H9 (cell line): ENCODE measurements around the gene MORN1. TPM values are rescaled to one million over a fixed set of nuclear protein-coding genes. Genes with fewer than 3 reads are reported as not detected.

ENCODE experiments used
- DNase-seq: peaks from one replicate; pipeline ENCODE4 v3.0.0-alpha.2; 2017
- H2AFZ ChIP-seq: one replicate; pipeline ENCODE4 v1.6.1; 2013; ENCODE audit warnings: mild to moderate bottlenecking, low read length, control low read depth, moderate library complexity
- H2AK5ac ChIP-seq: 2 replicates; pipeline ENCODE4 v1.6.1; 2013; ENCODE audit warnings: low read length, control low read depth, mixed read lengths; ENCODE audit not compliant: insufficient read length
- H2BK120ac ChIP-seq: one replicate; pipeline ENCODE4 v1.6.1; 2013; ENCODE audit warnings: low read depth, mild to moderate bottlenecking, low read length, control low read depth, inconsistent platforms; ENCODE audit not compliant: poor library complexity, severe bottlenecking
- H2BK12ac ChIP-seq: 2 replicates; pipeline ENCODE4 v1.6.1; 2013; ENCODE audit warnings: low read length, control low read depth, mixed read lengths, low read depth; ENCODE audit not compliant: insufficient read length
- H2BK15ac ChIP-seq: 2 replicates; pipeline ENCODE4 v1.6.1; 2013; ENCODE audit warnings: low read depth, low read length, control low read depth
- H2BK20ac ChIP-seq: one replicate; pipeline ENCODE4 v1.6.1; 2013; ENCODE audit warnings: low read depth, mild to moderate bottlenecking, low read length, control low read depth, inconsistent platforms; ENCODE audit not compliant: poor library complexity, severe bottlenecking
- H2BK5ac ChIP-seq: 2 replicates; pipeline ENCODE4 v1.6.1; 2013; ENCODE audit warnings: low read length, control low read depth, mixed read lengths; ENCODE audit not compliant: insufficient read length
- H3K14ac ChIP-seq: 2 replicates; pipeline ENCODE4 v1.6.1; 2013; ENCODE audit warnings: low read length, control low read depth; ENCODE audit not compliant: insufficient read depth
- H3K18ac ChIP-seq: 2 replicates; pipeline ENCODE4 v1.6.1; 2013; ENCODE audit warnings: low read depth, mild to moderate bottlenecking, mixed read lengths, low read length, control low read depth; ENCODE audit not compliant: insufficient read length
- H3K23ac ChIP-seq: 2 replicates; pipeline ENCODE4 v1.6.1; 2013; ENCODE audit warnings: low read length, control low read depth, mixed read lengths, low read depth; ENCODE audit not compliant: insufficient read length
- H3K23me2 ChIP-seq: 2 replicates; pipeline ENCODE4 v1.6.1; 2013; ENCODE audit warnings: low read depth, mild to moderate bottlenecking, mixed read lengths, low read length, control low read depth; ENCODE audit not compliant: insufficient read length, poor library complexity, severe bottlenecking
- H3K27ac ChIP-seq: 2 replicates; pipeline ENCODE4 v1.5.1; 2013; ENCODE audit warnings: low read length, control low read depth, mixed read lengths, low read depth; ENCODE audit not compliant: insufficient read length
- H3K27me3 ChIP-seq: 2 replicates; pipeline ENCODE4 v1.6.1; 2013; ENCODE audit warnings: low read length, control low read depth, inconsistent platforms; ENCODE audit not compliant: insufficient read depth
- H3K4ac ChIP-seq: 2 replicates; pipeline ENCODE4 v1.6.1; 2013; ENCODE audit warnings: low read depth, mild to moderate bottlenecking, control low read depth, inconsistent platforms, low read length, moderate library complexity
- H3K4me1 ChIP-seq: 2 replicates; pipeline ENCODE4 v1.6.1; 2013; ENCODE audit warnings: low read length, control low read depth, inconsistent platforms; ENCODE audit not compliant: insufficient read depth
- H3K4me2 ChIP-seq: 2 replicates; pipeline ENCODE4 v1.6.1; 2013; ENCODE audit warnings: low read length, control low read depth, mixed read lengths; ENCODE audit not compliant: insufficient read length, insufficient read depth
- H3K56ac ChIP-seq: 2 replicates; pipeline ENCODE4 v1.6.1; 2013; ENCODE audit warnings: low read depth, mild to moderate bottlenecking, mixed read lengths, low read length, control low read depth; ENCODE audit not compliant: insufficient read length
- H3K79me1 ChIP-seq: 2 replicates; pipeline ENCODE4 v1.6.1; 2013; ENCODE audit warnings: low read depth, mild to moderate bottlenecking, moderate library complexity, low read length, control low read depth, inconsistent platforms; ENCODE audit not compliant: insufficient read depth, poor library complexity, severe bottlenecking
- H3K79me2 ChIP-seq: 2 replicates; pipeline ENCODE4 v1.6.1; 2013; ENCODE audit warnings: low read length, control low read depth, inconsistent platforms; ENCODE audit not compliant: insufficient read depth
- H3K9ac ChIP-seq: 2 replicates; pipeline ENCODE4 v1.6.1; 2013; ENCODE audit warnings: low read length, control low read depth, mixed read lengths; ENCODE audit not compliant: insufficient read length; ENCODE audit errors: extremely low read depth
- H3K9me3 ChIP-seq: one replicate; pipeline ENCODE4 v1.6.1; 2013; ENCODE audit warnings: low read depth, low read length, inconsistent platforms; ENCODE audit not compliant: control insufficient read depth
- H3T11ph ChIP-seq: one replicate; pipeline ENCODE4 v1.6.1; 2013; ENCODE audit warnings: mild to moderate bottlenecking, low read length, control low read depth, inconsistent platforms
- H4K20me1 ChIP-seq: one replicate; pipeline ENCODE4 v1.6.1; 2013; ENCODE audit not compliant: control insufficient read depth, insufficient read length, insufficient read depth
- H4K5ac ChIP-seq: 2 replicates; pipeline ENCODE4 v1.6.1; 2013; ENCODE audit warnings: low read depth, mild to moderate bottlenecking, mixed read lengths, low read length, control low read depth; ENCODE audit not compliant: insufficient read length
- H4K8ac ChIP-seq: replicated peaks from 2 replicates; pipeline ENCODE4 v1.6.1; 2013; ENCODE audit warnings: low read length, control low read depth, mixed read lengths, low read depth; ENCODE audit not compliant: insufficient read length
- H4K91ac ChIP-seq: 2 replicates; pipeline ENCODE4 v1.6.1; 2013; ENCODE audit warnings: low read depth, mild to moderate bottlenecking, moderate library complexity, mixed read lengths, low read length, control low read depth; ENCODE audit not compliant: insufficient read length
- H3K27ac Mint-ChIP-seq, 3 experiments: 2 replicates in 2 of 3; 3 replicates in 1 of 3; pipeline ENCODE4 v1.8.0; 2020 to 2021; ENCODE audit warnings: mixed read lengths in 3 of 3, mild to moderate bottlenecking in 1 of 3, moderate library complexity in 1 of 3
- H3K27me3 Mint-ChIP-seq: 2 replicates; pipeline ENCODE4 v1.8.0; 2021; ENCODE audit warnings: low read depth, mild to moderate bottlenecking, moderate library complexity, mixed read lengths
- H3K36me3 Mint-ChIP-seq, 3 experiments: 2 replicates in 2 of 3; 3 replicates in 1 of 3; pipeline ENCODE4 v1.8.0; 2020 to 2021; ENCODE audit warnings: low read depth in 3 of 3, mixed read lengths in 3 of 3; ENCODE audit not compliant: insufficient read depth in 1 of 3
- H3K4me1 Mint-ChIP-seq, 2 experiments: 2 replicates each; pipeline ENCODE4 v1.8.0; 2020; ENCODE audit warnings: mixed read lengths in 2 of 2
- H3K4me3 Mint-ChIP-seq, 2 experiments: 2 replicates in 1 of 2; 3 replicates in 1 of 2; pipeline ENCODE4 v1.8.0; 2020 to 2021; ENCODE audit warnings: mild to moderate bottlenecking in 2 of 2, mixed read lengths in 2 of 2, moderate library complexity in 1 of 2
- H3K9me3 Mint-ChIP-seq, 2 experiments: 2 replicates in 1 of 2; 3 replicates in 1 of 2; pipeline ENCODE4 v1.8.0; 2020; ENCODE audit warnings: mild to moderate bottlenecking in 2 of 2, mixed read lengths in 2 of 2, moderate library complexity in 1 of 2
- WGBS: extraction: QIAGEN DNeasy Blood & Tissue Kit; methylation state at CpG from one replicate; pipeline ENCODE4 v1.1.7; 2013; ENCODE audit warnings: missing lambda C conversion rate, low lambda C conversion rate, mixed read lengths; ENCODE audit not compliant: insufficient read length; ENCODE audit errors: extremely low coverage; 5-methylcytosine and 5-hydroxymethylcytosine counted together
- total RNA-seq: library from RNA; stranded (reverse); gene quantifications from 2 replicates; pipeline ENCODE4 v1.2.1, GENCODE V29; 2021
- TF ChIP-seq, protein P1 (sequence below): fragments of 200-600 bp; sonication (generic); conservative IDR thresholded peaks from 3 replicates; pipeline ENCODE4 v1.8.0; 2021; ENCODE audit warnings: antibody characterized with exemption, mild to moderate bottlenecking

MORN1 gene
- total RNA-seq, 1 experiment from 2014 or later: 12.7 TPM

DNA sequence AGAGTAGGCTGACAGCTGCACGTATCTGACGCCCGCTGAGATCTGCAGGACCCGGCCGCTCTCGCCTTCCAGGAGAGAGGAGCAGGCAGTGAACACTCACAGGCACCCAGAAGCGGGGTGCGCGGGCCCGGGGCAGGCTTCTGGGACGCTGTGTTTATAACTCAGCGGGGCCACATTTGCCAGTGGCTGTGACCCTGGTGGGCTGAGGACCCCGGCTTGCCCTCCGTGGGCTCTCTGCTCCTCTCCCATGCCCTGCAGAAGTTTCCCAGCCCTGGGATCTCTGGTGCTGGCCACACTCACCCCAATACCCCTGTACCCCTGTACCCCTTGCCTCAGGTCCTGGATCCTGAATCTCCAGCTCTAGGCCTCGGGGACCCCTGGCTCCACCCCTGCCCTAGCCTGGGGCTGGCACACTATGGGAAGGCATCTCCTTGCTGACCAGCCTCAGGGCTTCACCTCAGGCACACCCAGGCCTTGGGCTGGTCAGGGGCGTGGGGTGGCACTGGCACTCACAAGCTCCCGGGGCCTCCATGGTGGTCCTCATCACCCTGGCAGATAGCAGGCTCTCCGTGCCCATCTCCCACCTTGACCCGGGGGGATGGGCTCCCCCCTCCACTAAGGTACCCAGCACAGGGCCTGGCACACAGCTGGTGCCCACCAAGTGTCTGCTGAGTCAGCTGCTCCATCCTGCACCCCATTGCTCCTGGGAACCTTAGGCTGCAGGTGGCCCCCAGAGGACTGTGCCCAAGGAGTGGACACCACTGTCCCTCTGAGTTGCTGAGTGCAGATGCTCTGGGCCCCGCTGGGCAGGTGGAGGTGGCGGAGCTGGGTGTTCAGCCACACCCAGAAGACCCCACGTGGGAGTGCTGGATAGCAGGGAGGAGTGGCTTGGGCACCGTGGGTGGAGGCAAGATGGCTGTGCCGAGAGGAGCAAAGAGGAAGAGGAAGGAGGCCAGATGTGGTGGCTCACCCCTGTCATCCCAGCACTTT lies 32.4 kb downstream of the MORN1 start:
- H3K4ac ChIP-seq: no peak overlapping the region
- TF ChIP-seq, protein P1, sequence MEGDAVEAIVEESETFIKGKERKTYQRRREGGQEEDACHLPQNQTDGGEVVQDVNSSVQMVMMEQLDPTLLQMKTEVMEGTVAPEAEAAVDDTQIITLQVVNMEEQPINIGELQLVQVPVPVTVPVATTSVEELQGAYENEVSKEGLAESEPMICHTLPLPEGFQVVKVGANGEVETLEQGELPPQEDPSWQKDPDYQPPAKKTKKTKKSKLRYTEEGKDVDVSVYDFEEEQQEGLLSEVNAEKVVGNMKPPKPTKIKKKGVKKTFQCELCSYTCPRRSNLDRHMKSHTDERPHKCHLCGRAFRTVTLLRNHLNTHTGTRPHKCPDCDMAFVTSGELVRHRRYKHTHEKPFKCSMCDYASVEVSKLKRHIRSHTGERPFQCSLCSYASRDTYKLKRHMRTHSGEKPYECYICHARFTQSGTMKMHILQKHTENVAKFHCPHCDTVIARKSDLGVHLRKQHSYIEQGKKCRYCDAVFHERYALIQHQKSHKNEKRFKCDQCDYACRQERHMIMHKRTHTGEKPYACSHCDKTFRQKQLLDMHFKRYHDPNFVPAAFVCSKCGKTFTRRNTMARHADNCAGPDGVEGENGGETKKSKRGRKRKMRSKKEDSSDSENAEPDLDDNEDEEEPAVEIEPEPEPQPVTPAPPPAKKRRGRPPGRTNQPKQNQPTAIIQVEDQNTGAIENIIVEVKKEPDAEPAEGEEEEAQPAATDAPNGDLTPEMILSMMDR: no peak
- H2BK120ac ChIP-seq: no peak overlapping the region
- H3K18ac ChIP-seq: no peak overlapping the region
- peaks cover 3 to 6% (median 3%) of the 10 kb centered on the region in 3 experiments; a peak in 4 of 7 replicates for H3K36me3 Mint-ChIP-seq
- H3K4me3 Mint-ChIP-seq: no peak overlapping the region
- no peak overlapping the region for H2AFZ ChIP-seq
- H3K9me3 Mint-ChIP-seq: peaks cover 7 to 12% of the 10 kb centered on the region in 2 experiments
- H2BK12ac ChIP-seq: no peak overlapping the region
- H4K5ac ChIP-seq: no peak overlapping the region
- no peak overlapping the region for H3K9ac ChIP-seq
- H4K20me1 ChIP-seq: no peaks in the 10 kb centered on the region
- H3K4me1 Mint-ChIP-seq: no peaks in the 10 kb centered on the region
- WGBS: no CpG with 5 or more reads among the region's 24 CpGs
- no peak overlapping the region for H4K8ac ChIP-seq
- no peaks in the 10 kb centered on the region for H3K23me2 ChIP-seq
- peaks cover 4% of the 10 kb centered on the region for H3K27me3 Mint-ChIP-seq
- H2BK20ac ChIP-seq: no peak overlapping the region
- H3K79me1 ChIP-seq: no peaks in the 10 kb centered on the region
- no peak overlapping the region for H3T11ph ChIP-seq
- no peak overlapping the region for H2BK15ac ChIP-seq
- no peak overlapping the region for H3K23ac ChIP-seq
- no peak for DNase-seq
- no peak overlapping the region for H2AK5ac ChIP-seq
- no peak overlapping the region for H3K14ac ChIP-seq
- no peaks in the 10 kb centered on the region for H3K9me3 ChIP-seq
- H3K79me2 ChIP-seq: no peaks in the 10 kb centered on the region
- no peaks in the 10 kb centered on the region for H3K4me1 ChIP-seq
- no peak overlapping the region for H3K27ac Mint-ChIP-seq
- H3K4me2 ChIP-seq: no peak overlapping the region
- H3K56ac ChIP-seq: no peak overlapping the region
- no peaks in the 10 kb centered on the region for H3K27me3 ChIP-seq
- H2BK5ac ChIP-seq: no peak overlapping the region
- no peak overlapping the region for H3K27ac ChIP-seq
- no peak overlapping the region for H4K91ac ChIP-seq
